HepG2 (cell line): ENCODE measurements around the gene KCTD6. TPM values are rescaled to one million over a fixed set of nuclear protein-coding genes. Genes with fewer than 3 reads are reported as not detected.

Experiments used
- BRD4 ChIP-seq: sonication (generic); formaldehyde crosslinking; IDR thresholded peaks from 2 replicates; pipeline ENCODE4 v1.4.0; 2020; ENCODE audit warnings: missing genetic modification reagents
- CHD4 ChIP-seq: fragments of 200-600 bp; sonication (generic); IDR thresholded peaks from 2 replicates; pipeline ENCODE4 v1.7.0; 2017; ENCODE audit warnings: mild to moderate bottlenecking, low read length, borderline replicate concordance
- ETV5 ChIP-seq: IDR thresholded peaks from 2 replicates; pipeline ENCODE4 v1.6.1; 2018; ENCODE audit warnings: missing biosample characterization, missing genetic modification reagents, inconsistent platforms, borderline replicate concordance
- JDP2 ChIP-seq: sonication (generic); formaldehyde crosslinking; IDR thresholded peaks from 2 replicates; pipeline ENCODE4 v1.8.1; 2022; ENCODE audit warnings: missing genetic modification reagents, borderline replicate concordance
- KDM6A ChIP-seq: IDR thresholded peaks from 2 replicates; pipeline ENCODE4 v1.6.1; 2016; ENCODE audit warnings: low read depth
- KMT2B ChIP-seq: IDR thresholded peaks from 2 replicates; pipeline ENCODE4 v1.6.1; 2016; ENCODE audit warnings: missing genetic modification reagents, missing compliant biosample characterization
- MIXL1 ChIP-seq: IDR thresholded peaks from 2 replicates; pipeline ENCODE4 v1.6.1; 2016
- PLSCR1 ChIP-seq: sonication (generic); formaldehyde crosslinking; IDR thresholded peaks from 2 replicates; pipeline ENCODE4 v1.5.0; 2020; ENCODE audit warnings: missing genetic modification reagents, mild to moderate bottlenecking, borderline replicate concordance
- POLR2AphosphoS5 ChIP-seq: IDR thresholded peaks from 2 replicates; pipeline ENCODE4 v1.6.1; 2012; ENCODE audit warnings: low read depth, low read length
- RAD21 ChIP-seq: fragments of 450-650 bp; formaldehyde crosslinking; IDR thresholded peaks from 2 replicates; pipeline ENCODE4 v1.5.0; 2020; ENCODE audit warnings: mild to moderate bottlenecking
- RCOR2 ChIP-seq: IDR thresholded peaks from 2 replicates; pipeline ENCODE4 v1.6.1; 2016; ENCODE audit warnings: missing biosample characterization, missing genetic modification reagents
- SKI ChIP-seq: fragments of 450-650 bp; IDR thresholded peaks from one replicate; pipeline ENCODE4 v1.6.1; 2018; ENCODE audit warnings: mild to moderate bottlenecking; ENCODE audit not compliant: partially characterized antibody
- STAG1 ChIP-seq: sonication (generic); formaldehyde crosslinking; IDR thresholded peaks from 2 replicates; pipeline ENCODE4 v1.4.0; 2020; ENCODE audit warnings: missing genetic modification reagents
- TFAP4 ChIP-seq: sonication (generic); IDR thresholded peaks from 2 replicates; pipeline ENCODE4 v1.6.1; 2016; ENCODE audit warnings: low read depth, borderline replicate concordance
- ZNF230 ChIP-seq: sonication (generic); formaldehyde crosslinking; IDR thresholded peaks from 2 replicates; pipeline ENCODE4 v1.4.0; 2020; ENCODE audit warnings: mild to moderate bottlenecking, missing genetic modification reagents
- ZNF644 ChIP-seq: IDR thresholded peaks from 2 replicates; pipeline ENCODE4 v1.6.1; 2016; ENCODE audit warnings: low read depth
- polyA plus RNA-seq, 8 experiments: library from polyadenylated mRNA; depleted of rRNA in 3 of 8; stranded (reverse) in 7 of 8; unstranded in 1 of 8; fragments of >200 nt; fragmentation: Illumina TruSeq in 4 of 8; extraction: Trizol in 4 of 8; gene quantifications; 2 replicates each; pipeline versions ENCODE4 v1.2.1 to v1.2.3, GENCODE V29; 2011 to 2016; ENCODE audit warnings: low read depth in 4 of 8, missing spikeins in 1 of 8, mixed read lengths in 1 of 8; ENCODE audit not compliant: insufficient read depth in 1 of 8
- total RNA-seq, 5 experiments: library from RNA; depleted of rRNA; stranded (reverse); fragments of >200 nt; fragmentation: Illumina TruSeq; extraction: Trizol; gene quantifications; 2 replicates each; pipeline ENCODE4 v1.2.3, GENCODE V29; 2016; ENCODE audit warnings: low read depth in 1 of 5
- TF ChIP-seq, protein P1 (sequence below): sonication (generic); formaldehyde crosslinking; IDR thresholded peaks from 2 replicates; pipeline ENCODE4 v1.8.1; 2023; ENCODE audit warnings: mild to moderate bottlenecking, missing genetic modification reagents
- TF ChIP-seq, protein P2 (sequence below): sonication (generic); formaldehyde crosslinking; IDR thresholded peaks from 2 replicates; pipeline ENCODE4 v1.5.0; 2020; ENCODE audit warnings: mild to moderate bottlenecking, missing genetic modification reagents, moderate library complexity
- TF ChIP-seq, protein P3 (sequence below): sonication (generic); formaldehyde crosslinking; IDR thresholded peaks from 2 replicates; pipeline ENCODE4 v1.5.1; 2020; ENCODE audit warnings: mild to moderate bottlenecking, missing genetic modification reagents, moderate library complexity

KCTD6 gene
- total and polyA plus RNA-seq, 2 of the 13 experiments (the other 11 are each of a cell fraction or from before 2014, with no cell fraction given): 13.4 to 14.2 TPM

- no peak for TF ChIP-seq TFAP4
- 0 out of 2 replicates have a peak, but pooled peaks have one; percentile 21 for TF ChIP-seq ETV5 (CRISPR knock-in tag)
- TF ChIP-seq, protein P1, sequence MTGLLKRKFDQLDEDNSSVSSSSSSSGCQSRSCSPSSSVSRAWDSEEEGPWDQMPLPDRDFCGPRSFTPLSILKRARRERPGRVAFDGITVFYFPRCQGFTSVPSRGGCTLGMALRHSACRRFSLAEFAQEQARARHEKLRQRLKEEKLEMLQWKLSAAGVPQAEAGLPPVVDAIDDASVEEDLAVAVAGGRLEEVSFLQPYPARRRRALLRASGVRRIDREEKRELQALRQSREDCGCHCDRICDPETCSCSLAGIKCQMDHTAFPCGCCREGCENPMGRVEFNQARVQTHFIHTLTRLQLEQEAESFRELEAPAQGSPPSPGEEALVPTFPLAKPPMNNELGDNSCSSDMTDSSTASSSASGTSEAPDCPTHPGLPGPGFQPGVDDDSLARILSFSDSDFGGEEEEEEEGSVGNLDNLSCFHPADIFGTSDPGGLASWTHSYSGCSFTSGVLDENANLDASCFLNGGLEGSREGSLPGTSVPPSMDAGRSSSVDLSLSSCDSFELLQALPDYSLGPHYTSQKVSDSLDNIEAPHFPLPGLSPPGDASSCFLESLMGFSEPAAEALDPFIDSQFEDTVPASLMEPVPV: 0 out of 2 replicates have a peak, but pooled peaks have one; percentile 13
- TF ChIP-seq, protein P2, sequence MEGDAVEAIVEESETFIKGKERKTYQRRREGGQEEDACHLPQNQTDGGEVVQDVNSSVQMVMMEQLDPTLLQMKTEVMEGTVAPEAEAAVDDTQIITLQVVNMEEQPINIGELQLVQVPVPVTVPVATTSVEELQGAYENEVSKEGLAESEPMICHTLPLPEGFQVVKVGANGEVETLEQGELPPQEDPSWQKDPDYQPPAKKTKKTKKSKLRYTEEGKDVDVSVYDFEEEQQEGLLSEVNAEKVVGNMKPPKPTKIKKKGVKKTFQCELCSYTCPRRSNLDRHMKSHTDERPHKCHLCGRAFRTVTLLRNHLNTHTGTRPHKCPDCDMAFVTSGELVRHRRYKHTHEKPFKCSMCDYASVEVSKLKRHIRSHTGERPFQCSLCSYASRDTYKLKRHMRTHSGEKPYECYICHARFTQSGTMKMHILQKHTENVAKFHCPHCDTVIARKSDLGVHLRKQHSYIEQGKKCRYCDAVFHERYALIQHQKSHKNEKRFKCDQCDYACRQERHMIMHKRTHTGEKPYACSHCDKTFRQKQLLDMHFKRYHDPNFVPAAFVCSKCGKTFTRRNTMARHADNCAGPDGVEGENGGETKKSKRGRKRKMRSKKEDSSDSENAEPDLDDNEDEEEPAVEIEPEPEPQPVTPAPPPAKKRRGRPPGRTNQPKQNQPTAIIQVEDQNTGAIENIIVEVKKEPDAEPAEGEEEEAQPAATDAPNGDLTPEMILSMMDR (CRISPR knock-in tag): peak; percentile 73
- TF ChIP-seq CHD4: no peak
- peak; percentile 43; the same call in 1 of the 2 replicates for TF ChIP-seq ZNF230 (CRISPR knock-in tag)
- no peak for TF ChIP-seq POLR2AphosphoS5
- TF ChIP-seq RAD21 (CRISPR knock-in tag): peak; percentile 58
- no peak for TF ChIP-seq SKI
- TF ChIP-seq KDM6A (CRISPR knock-in tag): no peak
- TF ChIP-seq MIXL1: peak; percentile 11; the same call in 1 of the 2 replicates
- TF ChIP-seq STAG1 (CRISPR knock-in tag): peak; percentile 31
- TF ChIP-seq KMT2B (CRISPR knock-in tag): peak; percentile 57; the same call in 1 of the 2 replicates
- TF ChIP-seq BRD4: no peak
- no peak for TF ChIP-seq RCOR2 (CRISPR knock-in tag)
- TF ChIP-seq JDP2 (CRISPR knock-in tag): no peak
- TF ChIP-seq, protein P3, sequence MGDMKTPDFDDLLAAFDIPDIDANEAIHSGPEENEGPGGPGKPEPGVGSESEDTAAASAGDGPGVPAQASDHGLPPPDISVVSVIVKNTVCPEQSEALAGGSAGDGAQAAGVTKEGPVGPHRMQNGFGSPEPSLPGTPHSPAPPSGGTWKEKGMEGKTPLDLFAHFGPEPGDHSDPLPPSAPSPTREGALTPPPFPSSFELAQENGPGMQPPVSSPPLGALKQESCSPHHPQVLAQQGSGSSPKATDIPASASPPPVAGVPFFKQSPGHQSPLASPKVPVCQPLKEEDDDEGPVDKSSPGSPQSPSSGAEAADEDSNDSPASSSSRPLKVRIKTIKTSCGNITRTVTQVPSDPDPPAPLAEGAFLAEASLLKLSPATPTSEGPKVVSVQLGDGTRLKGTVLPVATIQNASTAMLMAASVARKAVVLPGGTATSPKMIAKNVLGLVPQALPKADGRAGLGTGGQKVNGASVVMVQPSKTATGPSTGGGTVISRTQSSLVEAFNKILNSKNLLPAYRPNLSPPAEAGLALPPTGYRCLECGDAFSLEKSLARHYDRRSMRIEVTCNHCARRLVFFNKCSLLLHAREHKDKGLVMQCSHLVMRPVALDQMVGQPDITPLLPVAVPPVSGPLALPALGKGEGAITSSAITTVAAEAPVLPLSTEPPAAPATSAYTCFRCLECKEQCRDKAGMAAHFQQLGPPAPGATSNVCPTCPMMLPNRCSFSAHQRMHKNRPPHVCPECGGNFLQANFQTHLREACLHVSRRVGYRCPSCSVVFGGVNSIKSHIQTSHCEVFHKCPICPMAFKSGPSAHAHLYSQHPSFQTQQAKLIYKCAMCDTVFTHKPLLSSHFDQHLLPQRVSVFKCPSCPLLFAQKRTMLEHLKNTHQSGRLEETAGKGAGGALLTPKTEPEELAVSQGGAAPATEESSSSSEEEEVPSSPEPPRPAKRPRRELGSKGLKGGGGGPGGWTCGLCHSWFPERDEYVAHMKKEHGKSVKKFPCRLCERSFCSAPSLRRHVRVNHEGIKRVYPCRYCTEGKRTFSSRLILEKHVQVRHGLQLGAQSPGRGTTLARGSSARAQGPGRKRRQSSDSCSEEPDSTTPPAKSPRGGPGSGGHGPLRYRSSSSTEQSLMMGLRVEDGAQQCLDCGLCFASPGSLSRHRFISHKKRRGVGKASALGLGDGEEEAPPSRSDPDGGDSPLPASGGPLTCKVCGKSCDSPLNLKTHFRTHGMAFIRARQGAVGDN (CRISPR knock-in tag): peak; percentile 100
- TF ChIP-seq PLSCR1 (CRISPR knock-in tag): no peak; the same call in 1 of the 2 replicates
- peak; percentile 65; the same call in 1 of the 2 replicates for TF ChIP-seq ZNF644 (CRISPR knock-in tag)
Observed at GRCh38 chr3:58520403-58521335, 28.8 kb downstream of the KCTD6 start (continued).
